ENCODE data around the gene PCDHA9.
"Not testable (repeated sequence)": the region's sequence is repeated elsewhere in the genome, so short reads cannot be mapped to it uniquely, and the experiment has no call there.

The PCDHA9 gene

GRCh38 chr5:140848139-140849102 lies at the start of gene PCDHA9:
TSS of gene PCDHA9 (plus strand) at chr5:140848382. CDS start at chr5:140848496, 114 bp downstream.
- in situ Hi-C loops (cut with MboI; ENCODE audit: low pct_unique_long_range_greater_than_20kb, low sequenced_read_pairs, unreplicated experiment) = not testable (repeated sequence)

GRCh38 chr5:140800816-140801493 lies 47.2 kb upstream of the PCDHA9 start, which contains the start of gene PCDHA3:
TSS of gene PCDHA3 (plus strand) at chr5:140801057.
- no peak for DNase-seq (ENCODE audit: low spot score)
- no peak for TF ChIP-seq CTCF (IDR thresholded peaks at IDR 0.05; ENCODE audit: extremely low read depth, insufficient read depth, missing control alignments)
- in situ Hi-C loops (cut with MboI; ENCODE audit: low pct_unique_long_range_greater_than_20kb, low sequenced_read_pairs, unreplicated experiment) = no loop called here

More at GRCh38 chr5:140848139-140849102, at the start of gene PCDHA9:
- not testable (repeated sequence) for DNase-seq (ENCODE audit: low spot score)

- no peak for DNase-seq (ENCODE audit: low spot score)
- in situ Hi-C loops (cut with MboI; ENCODE audit: low pct_unique_long_range_greater_than_20kb, low sequenced_read_pairs, unreplicated experiment) = no loop called here
Observed at GRCh38 chr5:140801494-140801841, 46.7 kb upstream of the PCDHA9 start.

GRCh38 chr5:140802381-140802780 lies 45.8 kb upstream of the PCDHA9 start:
- in situ Hi-C loops (cut with MboI; ENCODE audit: low pct_unique_long_range_greater_than_20kb, low sequenced_read_pairs, unreplicated experiment); DNase-seq (ENCODE audit: low spot score): not testable (repeated sequence)

More at GRCh38 chr5:140801494-140801841, 46.7 kb upstream of the PCDHA9 start:
- peak; percentile 11 for TF ChIP-seq CTCF (IDR thresholded peaks at IDR 0.05; ENCODE audit: extremely low read depth, insufficient read depth, missing control alignments)

- DNase-seq (ENCODE audit: low spot score) = no peak
- no peak for TF ChIP-seq CTCF (IDR thresholded peaks at IDR 0.05; ENCODE audit: extremely low read depth, insufficient read depth, missing control alignments)
- in situ Hi-C loops (cut with MboI; ENCODE audit: low pct_unique_long_range_greater_than_20kb, low sequenced_read_pairs, unreplicated experiment) = no loop called here
Observed at GRCh38 chr5:140802781-140803271, 45.4 kb upstream of the PCDHA9 start.

DNA sequence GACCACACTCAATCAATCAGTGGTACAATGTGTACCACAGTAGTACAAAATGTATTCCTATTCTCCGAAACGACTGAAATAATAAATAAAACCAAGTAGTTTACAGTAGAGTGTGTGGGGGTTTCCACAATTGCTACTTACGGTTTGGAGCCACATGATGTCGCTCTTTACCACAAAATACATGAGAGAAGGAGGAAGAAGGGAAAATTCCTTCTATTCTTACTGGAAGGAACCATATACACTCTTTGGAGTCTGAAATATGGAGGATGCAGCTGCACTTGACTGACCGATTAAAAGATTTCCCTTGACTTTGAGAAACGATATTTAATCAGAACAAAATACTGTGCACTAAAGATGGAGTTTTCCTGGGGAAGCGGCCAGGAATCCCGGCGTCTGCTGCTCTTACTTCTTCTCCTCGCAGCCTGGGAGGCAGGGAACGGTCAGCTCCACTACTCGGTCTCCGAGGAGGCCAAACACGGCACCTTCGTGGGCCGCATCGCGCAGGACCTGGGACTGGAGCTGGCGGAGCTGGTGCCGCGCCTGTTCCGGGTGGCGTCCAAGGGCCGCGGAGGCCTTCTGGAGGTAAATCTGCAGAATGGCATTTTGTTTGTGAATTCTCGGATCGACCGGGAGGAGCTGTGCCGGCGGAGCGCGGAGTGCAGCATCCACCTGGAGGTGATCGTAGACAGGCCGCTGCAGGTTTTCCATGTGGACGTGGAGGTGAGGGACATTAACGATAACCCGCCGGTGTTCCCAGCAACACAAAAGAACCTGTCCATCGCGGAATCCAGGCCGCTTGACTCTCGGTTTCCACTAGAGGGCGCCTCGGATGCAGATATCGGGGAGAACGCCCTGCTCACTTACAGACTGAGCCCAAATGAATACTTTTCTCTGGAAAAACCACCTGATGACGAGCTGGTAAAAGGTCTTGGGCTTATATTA lies 41.1 kb upstream of the PCDHA9 start, which contains the start of gene PCDHA4:
TSS of gene PCDHA4 (plus strand) at position 235 of the 942 bp plus-strand sequence.
- in situ Hi-C loops (cut with MboI; ENCODE audit: low pct_unique_long_range_greater_than_20kb, low sequenced_read_pairs, unreplicated experiment) = no loop called here
- peak; percentile 24 for TF ChIP-seq CTCF (IDR thresholded peaks at IDR 0.05; ENCODE audit: extremely low read depth, insufficient read depth, missing control alignments)
- DNase-seq (ENCODE audit: low spot score) = no peak

- DNase-seq (ENCODE audit: low spot score); in situ Hi-C loops (cut with MboI; ENCODE audit: low pct_unique_long_range_greater_than_20kb, low sequenced_read_pairs, unreplicated experiment): not testable (repeated sequence)
Observed at GRCh38 chr5:140808241-140808888, 39.8 kb upstream of the PCDHA9 start.

All from GM13977 (cell line).